HG03135 (cell line): ENCODE results near the gene BYSL.

Experiments used
- ATAC-seq: cut with Tn5 transposase; IDR thresholded peaks from one replicate; pipeline ENCODE4 v1.9.1; 2021; ENCODE audit warnings: mild to moderate bottlenecking, moderate library complexity; ENCODE audit not compliant: unreplicated experiment

Gene BYSL

GRCh38 chr6:41974281-41974825, 53.1 kb downstream of the BYSL start:
- ATAC-seq: no peak

GRCh38 chr6:41975276-41975675, 54.0 kb downstream of the BYSL start:
- no peak for ATAC-seq

GRCh38 chr6:41976794-41977484, 55.6 kb downstream of the BYSL start:
- no peak for ATAC-seq
